ENCODE data around the gene HEPACAM.

HEPACAM gene

GRCh38 chr11:124953753-124954589 is 18.1 kb upstream of the HEPACAM start, which contains the start of gene CCDC15:
Gene CCDC15 (plus strand): TSS chr11:124954202. CDS start chr11:124954733, 531 bp downstream.
- no peak for TF ChIP-seq ZNF274 (IDR thresholded peaks at IDR 0.05; ENCODE audit: low read depth, low read length)
- peak within 1 kb of the TSS; percentile 91 for H3K4me3 ChIP-seq (ENCODE audit: low read length)

DNA sequence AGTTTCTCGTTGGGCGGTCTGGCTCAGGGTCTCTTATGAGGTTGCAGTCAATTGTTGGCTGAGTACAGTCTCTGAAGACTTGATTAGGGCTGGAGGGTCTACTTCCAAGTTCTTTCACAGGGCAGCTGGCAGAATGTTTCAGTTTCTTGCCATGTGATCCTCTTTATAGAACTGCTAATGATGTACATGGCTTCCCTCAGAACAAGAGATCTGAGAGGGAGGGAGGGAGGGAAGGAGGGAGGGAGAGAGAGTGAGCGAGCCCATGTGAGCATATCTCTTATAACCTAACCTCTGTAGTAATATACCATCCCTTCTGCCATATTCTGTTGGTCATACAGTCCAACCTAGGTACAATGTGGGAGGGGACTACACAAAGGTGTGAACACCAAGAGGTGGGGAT is 15.5 kb upstream of the HEPACAM start:
- H3K4me3 ChIP-seq (ENCODE audit: low read length): no peak overlapping the region
- TF ChIP-seq ZNF274 (IDR thresholded peaks at IDR 0.05; ENCODE audit: low read depth, low read length): no peak

- no peak overlapping the region for H3K4me3 ChIP-seq (ENCODE audit: low read length)
- TF ChIP-seq ZNF274 (IDR thresholded peaks at IDR 0.05; ENCODE audit: low read depth, low read length): no peak
Observed at GRCh38 chr11:124950601-124951330, 14.9 kb upstream of the HEPACAM start.

GRCh38 chr11:124946735-124947141 is 10.9 kb upstream of the HEPACAM start:
- no peak for TF ChIP-seq ZNF274 (IDR thresholded peaks at IDR 0.05; ENCODE audit: low read depth, low read length)
- H3K4me3 ChIP-seq (ENCODE audit: low read length): no peak overlapping the region

- no peak for TF ChIP-seq ZNF274 (IDR thresholded peaks at IDR 0.05; ENCODE audit: low read depth, low read length)
- H3K4me3 ChIP-seq (ENCODE audit: low read length): no peak overlapping the region
Observed at GRCh38 chr11:124945826-124946225, 10.0 kb upstream of the HEPACAM start.

- no peak for TF ChIP-seq ZNF274 (IDR thresholded peaks at IDR 0.05; ENCODE audit: low read depth, low read length)
- H3K4me3 ChIP-seq (ENCODE audit: low read length): no peak overlapping the region
Observed at GRCh38 chr11:124944565-124944964, 8.7 kb upstream of the HEPACAM start.

DNA sequence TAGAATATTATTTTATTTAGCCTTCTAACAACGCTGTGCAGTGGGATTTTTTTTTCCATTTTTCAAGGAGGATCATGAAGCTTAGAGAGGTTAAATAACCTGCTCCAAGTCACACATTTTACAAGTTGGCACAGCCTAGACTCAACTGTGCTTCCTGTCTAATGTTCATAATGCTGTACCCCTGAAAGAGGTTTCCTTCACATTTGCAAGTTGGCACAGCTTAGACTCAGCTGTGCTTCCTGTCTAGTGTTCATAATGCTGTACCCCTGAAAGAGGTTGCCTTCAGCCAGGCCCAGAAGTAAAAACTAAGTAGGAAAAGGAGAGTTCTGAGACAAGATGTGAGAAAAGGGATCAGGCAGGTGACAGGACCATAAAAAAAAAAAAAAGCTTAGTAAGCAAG is 7.9 kb upstream of the HEPACAM start:
- H3K4me3 ChIP-seq (ENCODE audit: low read length): no peak overlapping the region
- TF ChIP-seq ZNF274 (IDR thresholded peaks at IDR 0.05; ENCODE audit: low read depth, low read length): no peak

- TF ChIP-seq ZNF274 (IDR thresholded peaks at IDR 0.05; ENCODE audit: low read depth, low read length): no peak
- H3K4me3 ChIP-seq (ENCODE audit: low read length): no peak overlapping the region
Observed at GRCh38 chr11:124943254-124943616, 7.4 kb upstream of the HEPACAM start.

GRCh38 chr11:124942466-124943253 is 6.8 kb upstream of the HEPACAM start:
- no peak overlapping the region for H3K4me3 ChIP-seq (ENCODE audit: low read length)
- no peak for TF ChIP-seq ZNF274 (IDR thresholded peaks at IDR 0.05; ENCODE audit: low read depth, low read length)

GRCh38 chr11:124941703-124942102 is 5.9 kb upstream of the HEPACAM start:
- H3K4me3 ChIP-seq (ENCODE audit: low read length): no peak overlapping the region
- TF ChIP-seq ZNF274 (IDR thresholded peaks at IDR 0.05; ENCODE audit: low read depth, low read length): no peak

DNA sequence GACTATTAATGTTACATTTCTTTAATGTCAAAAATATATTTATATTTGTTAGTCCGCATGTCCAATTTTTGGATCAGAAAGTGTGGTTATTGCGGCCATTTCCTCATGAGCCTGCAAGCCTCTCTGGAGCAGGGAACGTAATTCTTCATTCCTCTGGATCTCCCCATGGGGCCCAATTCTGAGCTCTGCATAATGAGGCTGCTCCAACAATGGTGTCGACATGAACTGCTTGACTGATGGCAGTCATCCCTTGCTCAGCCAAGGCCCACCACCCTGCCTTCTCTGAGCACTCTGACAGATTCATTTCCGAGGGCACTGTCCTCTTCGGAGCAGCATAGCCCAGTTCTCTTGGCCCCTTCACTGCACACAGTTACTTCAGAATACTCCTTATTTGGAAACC is 3.1 kb upstream of the HEPACAM start:
- H3K4me3 ChIP-seq (ENCODE audit: low read length): no peak overlapping the region

DNA sequence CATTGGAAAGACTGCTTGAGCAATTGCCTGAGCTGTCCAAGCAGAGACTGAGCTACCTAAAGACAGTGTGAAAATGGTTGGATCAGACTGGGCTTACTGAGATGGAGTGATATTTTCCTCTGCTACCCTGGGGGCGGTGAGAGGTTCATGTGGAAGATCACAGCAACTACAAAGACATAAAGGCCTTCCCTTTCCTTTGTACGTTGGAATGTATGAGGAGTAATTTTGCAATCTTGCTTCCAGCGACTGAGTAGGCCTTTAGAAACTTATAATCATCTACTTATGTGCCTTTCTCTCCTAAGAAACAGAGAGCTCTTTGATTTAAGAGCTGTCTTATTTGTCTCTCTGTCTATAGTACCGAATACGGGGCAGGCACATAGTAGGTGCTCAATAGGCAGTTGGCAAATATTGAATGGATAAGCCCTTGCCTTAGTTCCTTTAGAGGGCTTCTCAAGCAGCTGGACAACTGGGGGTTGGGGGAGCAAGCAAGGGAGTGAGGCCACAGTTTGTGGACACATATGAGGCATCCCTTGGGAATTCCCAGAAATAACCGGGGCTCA is 2.4 kb upstream of the HEPACAM start:
- no peak for TF ChIP-seq ZNF274 (IDR thresholded peaks at IDR 0.05; ENCODE audit: low read depth, low read length)

More for the DNA sequence above, 3.1 kb upstream of the HEPACAM start:
- no peak for TF ChIP-seq ZNF274 (IDR thresholded peaks at IDR 0.05; ENCODE audit: low read depth, low read length)

GRCh38 chr11:124937336-124937935 is 1.6 kb upstream of the HEPACAM start:
- no peak overlapping the region for H3K4me3 ChIP-seq (ENCODE audit: low read length)
- no peak for TF ChIP-seq ZNF274 (IDR thresholded peaks at IDR 0.05; ENCODE audit: low read depth, low read length)

More for the DNA sequence above, 2.4 kb upstream of the HEPACAM start:
- no peak overlapping the region for H3K4me3 ChIP-seq (ENCODE audit: low read length)

Data from GM08714 (cell line).